HG03103 (cell line): ENCODE data around the gene APBA2.

Experiments used
- ATAC-seq: cut with Tn5 transposase; IDR thresholded peaks from one replicate; pipeline ENCODE4 v1.9.1; 2021; ENCODE audit warnings: low read depth; ENCODE audit not compliant: unreplicated experiment

The APBA2 gene

DNA sequence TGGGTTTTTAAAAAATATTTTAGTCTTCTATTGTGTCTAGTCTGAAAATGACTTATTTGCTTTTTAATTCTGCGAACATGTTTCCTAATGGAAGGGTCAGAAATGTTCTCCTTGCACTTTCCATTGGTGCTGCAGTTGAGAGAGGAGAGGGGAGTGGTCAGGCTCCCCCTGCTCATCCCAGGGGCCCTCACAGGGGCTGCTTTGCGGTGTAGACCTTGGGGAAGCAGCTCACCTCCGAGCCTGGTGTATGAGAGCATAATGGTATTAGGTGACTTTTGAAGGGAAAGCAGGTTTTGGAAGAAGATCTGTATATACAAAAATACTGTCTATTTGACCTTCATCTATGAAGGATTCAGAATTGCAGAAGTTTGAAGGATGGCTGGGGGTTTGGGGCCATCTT is 28.3 kb downstream of the APBA2 start:
- ATAC-seq: no peak

DNA sequence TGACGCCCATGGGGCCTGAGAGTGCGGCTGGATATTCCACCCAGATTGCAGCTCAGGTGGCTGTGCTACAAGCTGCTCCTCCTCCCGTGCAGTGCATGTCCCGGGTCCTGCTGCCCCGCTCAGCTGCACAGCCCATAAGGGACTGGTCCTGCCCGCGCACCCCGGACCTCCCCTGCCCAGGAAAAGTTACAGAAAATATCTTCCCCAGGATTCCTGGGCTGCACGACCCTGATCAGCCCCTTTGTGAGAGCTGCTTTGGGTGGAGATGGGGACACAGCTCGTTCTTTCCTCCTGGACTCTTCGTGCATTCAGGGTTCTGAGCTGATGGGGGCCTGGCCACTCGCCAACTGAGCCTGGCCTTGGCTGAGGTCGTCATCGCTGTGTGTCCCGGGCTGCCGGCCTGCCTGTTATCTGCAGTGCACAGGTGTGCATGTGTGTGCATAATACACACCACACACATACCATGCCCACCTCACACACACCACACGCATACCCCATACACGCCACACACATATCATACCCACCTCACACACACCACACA is 28.8 kb downstream of the APBA2 start:
- ATAC-seq: no peak

DNA sequence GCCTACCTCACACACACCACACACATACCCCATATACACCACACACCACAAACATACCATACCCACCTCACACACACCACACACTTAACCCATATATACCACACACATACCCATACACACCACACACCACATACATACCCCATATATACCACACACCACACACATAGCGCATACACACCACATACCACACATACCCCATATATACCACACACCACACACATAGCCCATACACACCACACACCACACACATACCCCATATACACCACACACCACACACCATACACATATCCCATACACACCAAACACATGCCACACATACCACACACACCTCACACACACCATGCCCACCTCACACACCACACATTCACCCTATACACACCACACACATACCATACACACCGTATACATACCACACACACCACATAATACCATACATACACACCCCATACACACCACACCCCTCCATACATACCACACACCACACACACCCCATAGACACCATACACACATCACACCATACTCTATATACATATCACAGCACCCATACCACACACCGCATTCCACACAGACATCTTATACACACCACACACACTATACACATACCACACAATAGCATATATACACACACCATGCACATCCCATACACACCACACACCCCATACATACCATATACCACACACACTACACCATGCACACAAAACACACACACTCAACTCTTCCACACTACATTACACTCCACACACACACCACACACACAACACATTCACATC is 29.5 kb downstream of the APBA2 start:
- no peak for ATAC-seq

DNA sequence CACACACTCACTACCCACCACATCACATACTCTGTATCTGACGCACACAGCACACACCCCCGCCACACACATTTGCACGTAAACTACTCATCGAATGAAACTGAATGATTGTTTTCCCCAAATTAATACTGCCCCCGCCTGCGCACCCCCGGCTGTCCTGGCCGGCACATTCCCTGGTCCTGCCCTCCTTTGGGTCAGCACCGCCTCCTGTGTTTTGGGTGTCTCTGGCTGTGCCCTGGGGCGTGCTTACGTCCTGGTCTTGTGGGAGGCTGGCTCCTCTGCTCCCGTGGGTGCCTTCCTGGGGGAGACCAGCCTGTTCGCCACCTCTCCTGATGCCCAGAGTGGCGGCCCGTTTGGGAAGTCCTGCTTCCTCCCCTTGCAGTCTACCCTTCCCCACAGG is 30.2 kb downstream of the APBA2 start:
- no peak for ATAC-seq

DNA sequence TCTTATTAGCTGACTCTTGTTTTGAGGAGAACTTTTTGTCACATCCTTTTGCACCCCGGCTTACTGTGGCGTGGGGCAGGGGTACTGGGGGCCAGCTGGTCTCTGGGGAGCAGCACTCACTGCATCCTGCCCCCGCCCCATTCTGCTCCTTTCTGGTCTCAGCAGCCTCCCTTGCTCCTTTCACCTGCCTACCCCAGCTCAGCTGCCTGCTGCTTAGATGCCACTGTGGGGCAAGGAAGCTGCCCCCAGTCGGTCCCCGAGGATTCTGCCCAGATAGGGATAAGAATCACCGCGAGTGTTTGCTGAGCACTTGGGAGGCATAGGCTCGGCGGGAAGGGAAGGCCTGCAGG is 32.0 kb downstream of the APBA2 start:
- no peak for ATAC-seq

DNA sequence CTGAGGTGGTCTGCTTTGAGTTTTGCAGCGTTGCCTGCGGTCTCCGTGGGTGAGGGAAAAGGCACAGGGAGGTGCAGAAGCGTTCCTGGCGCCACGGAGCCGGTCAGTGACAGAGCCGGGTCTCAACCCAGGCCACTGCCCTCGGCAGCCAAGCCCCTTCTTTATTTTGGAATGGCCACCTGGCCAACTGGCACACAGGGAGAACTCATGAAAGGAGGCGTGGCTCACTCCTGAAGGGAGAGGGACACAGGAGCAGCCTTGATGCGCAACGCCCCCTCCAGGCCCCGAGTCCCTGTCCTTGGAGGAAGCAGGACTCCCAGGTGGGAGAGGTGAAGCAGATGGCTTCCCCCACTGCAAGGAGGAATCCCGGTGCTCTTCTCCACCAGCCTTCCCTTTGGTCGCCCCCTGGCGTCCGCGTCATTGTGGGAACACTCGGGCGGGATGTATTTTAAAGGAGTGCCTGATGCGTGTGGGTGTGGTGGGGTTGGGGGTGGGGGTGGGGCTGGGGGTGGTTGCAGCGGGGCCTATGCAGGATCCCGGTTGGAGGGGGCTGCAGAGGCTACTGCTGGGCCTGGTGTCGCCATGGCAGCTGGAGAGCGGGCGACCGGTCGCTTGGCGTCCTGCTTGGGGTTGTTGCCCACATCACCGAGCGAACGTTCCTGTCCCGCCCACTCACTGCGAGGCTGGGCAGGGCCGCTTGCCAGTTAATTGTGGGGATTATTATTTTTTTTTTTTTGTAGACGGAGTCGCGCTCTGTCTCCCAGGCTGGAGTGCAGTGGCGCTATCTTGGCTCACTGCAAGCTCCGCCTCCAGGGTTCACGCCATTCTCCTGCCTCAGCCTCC is 32.6 kb downstream of the APBA2 start:
- ATAC-seq: no peak

DNA sequence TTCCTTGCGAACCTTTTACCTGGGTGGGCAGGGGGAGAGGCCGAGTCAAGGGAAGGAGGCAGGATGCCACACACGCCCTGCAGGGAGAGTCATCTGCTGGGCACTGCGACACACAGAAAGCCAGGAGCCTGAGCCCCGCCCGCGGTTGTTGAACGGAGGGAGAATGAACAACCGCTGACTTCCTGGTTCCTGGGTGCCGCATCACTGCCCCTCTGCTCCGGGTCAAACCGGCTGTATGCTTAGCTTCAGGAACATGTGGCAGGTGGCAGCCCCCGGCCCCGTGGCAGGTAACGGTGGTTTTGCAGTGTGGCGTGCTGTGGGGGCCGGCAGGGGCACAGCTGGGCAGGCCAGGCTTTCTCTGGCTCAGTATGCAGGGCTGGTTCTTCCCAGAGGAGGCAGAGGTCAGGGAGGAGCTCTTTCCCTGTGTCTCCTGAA is 33.4 kb downstream of the APBA2 start:
- ATAC-seq: no peak

DNA sequence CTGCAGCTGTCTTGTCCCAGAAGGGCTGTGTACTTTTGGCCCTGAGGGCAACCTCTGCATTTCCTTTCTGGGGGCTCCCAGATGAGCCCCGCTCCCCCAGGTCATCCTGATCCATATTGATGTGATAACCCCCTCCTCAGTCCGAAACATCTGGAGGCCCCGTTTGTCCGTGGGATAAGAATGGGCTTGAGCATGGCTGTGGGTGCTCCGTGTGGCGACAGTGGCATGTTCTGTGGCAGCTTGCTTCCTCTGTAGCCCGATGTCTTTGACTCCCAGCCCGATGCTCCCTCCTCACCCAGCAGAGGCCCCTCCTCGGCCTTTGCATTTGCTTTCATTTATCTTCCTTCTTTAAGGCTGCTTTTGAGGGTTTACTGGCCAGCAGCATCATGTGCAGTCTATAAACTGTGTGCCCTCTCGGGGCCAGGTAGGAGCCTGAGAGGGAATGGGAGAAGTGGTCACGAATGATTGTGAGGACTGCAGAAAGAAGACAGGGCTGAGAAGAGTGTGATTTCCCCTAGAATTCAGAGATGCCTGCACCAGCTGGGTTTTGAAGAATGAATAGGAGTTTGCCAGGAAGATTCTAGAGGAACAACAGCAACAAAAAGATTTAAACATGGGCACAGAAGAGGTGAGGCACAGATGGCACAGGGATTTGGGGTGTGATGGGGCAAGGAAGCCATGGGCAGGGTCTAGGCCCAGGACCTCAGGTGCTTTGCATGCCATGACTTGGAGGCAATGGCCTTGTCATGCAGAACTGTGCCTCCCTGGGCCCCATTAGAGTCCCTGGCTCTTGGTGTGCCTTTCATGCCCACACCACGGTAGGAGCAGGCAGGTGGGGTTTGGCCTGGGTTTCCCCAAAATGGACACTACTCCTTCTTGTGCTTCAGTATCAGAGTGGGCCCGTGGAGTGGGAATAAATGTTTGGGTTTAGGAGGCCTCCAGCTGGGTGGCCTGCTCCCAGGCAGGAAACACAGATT is 34.2 kb downstream of the APBA2 start:
- ATAC-seq: no peak

DNA sequence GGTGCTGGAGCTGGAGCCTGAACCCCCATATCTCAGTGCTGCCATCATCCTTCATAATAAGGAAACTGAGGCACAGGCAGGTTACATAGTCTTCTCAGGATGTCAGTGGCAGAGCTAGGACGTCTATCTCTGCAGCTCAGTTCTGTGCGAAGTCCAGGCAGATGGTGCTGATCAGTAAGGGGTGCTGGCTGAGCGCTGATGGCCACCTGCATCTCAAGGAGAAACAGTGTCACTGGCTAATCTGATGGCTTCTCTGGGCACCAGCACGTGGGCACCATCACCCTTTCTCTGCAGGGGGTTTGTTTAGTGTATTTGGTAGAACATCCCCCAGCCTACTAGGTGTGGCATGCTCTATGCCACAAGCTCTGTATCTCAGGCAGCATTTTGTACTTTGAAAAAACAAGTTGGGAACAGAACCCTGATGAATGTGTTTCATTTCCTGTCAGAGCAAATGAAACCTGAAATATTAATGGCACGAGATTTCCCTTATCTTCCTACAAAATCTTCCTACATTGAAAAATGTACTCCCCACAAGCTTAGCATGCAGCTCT is 35.1 kb downstream of the APBA2 start:
- no peak for ATAC-seq

DNA sequence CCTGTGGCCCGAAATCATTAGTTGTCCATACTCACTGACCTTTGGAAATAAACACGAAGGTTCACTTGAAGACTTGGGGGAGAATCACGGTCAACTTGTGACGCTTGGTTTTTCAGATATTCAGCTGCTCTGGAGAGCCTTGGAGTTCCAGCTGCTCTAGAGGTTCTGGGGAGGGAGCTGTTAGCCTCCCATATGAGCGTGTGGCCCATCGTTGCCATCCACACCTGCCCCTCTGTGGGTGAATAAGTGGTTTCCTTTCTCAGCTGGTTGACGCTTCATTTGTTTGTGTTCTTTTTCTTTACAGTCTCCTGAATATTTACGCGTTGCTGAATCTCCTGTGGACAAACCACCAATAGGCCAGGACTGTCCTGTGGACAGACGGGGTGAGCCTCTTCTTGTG is 35.6 kb downstream of the APBA2 start:
- ATAC-seq: no peak

DNA sequence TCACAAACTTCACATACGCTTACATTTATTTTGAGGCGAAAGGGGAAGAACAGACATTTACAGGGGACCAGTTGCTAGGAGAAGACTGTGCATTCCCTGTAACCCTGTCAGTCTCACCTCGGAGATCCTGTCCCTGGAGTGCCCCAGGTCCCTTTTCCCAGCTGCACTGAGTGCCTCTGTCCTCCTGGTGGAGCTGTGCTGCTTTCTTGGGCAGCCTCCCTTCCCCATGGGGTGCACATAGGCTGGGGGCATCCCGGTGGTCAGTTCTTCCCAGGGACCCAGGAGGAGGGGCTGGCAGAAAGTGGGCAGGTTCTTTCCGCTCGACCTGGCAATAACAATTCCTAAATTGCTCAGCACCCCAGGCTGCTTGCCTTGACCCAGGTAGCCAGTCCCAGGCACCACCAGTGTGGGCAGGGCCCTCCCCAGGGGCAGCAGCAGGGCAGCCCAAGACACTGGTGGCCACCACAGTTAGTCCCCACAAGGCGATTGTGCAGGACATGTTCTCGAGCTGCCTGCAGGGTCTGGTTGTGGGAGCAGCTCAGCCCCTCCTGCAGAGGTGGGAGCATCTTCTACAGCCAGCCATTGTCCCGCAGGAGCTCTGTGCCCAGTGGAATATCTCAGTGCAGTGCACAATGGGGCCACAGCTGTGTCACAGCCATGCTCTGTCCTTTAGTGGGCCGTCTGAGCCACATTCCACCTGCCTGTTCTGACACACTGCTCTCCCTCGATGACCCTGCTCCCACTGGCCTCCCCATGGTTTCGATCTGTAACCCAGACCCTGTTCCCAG is 36.3 kb downstream of the APBA2 start:
- ATAC-seq: no peak

DNA sequence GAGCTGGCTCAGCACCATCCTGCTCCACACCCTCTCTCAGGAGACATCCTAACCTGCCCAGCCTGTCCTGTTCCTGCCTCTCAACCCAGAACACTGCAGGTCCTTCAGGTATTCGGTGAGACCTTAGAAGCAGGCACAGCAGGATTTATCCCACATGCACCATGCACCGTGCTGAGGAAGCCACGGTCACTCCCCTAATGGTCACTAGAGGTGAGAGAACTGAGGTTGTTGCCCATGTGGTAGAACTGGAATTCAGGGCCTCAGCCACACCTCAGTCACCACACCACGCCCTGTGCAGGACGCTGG is 36.9 kb downstream of the APBA2 start:
- no peak for ATAC-seq

DNA sequence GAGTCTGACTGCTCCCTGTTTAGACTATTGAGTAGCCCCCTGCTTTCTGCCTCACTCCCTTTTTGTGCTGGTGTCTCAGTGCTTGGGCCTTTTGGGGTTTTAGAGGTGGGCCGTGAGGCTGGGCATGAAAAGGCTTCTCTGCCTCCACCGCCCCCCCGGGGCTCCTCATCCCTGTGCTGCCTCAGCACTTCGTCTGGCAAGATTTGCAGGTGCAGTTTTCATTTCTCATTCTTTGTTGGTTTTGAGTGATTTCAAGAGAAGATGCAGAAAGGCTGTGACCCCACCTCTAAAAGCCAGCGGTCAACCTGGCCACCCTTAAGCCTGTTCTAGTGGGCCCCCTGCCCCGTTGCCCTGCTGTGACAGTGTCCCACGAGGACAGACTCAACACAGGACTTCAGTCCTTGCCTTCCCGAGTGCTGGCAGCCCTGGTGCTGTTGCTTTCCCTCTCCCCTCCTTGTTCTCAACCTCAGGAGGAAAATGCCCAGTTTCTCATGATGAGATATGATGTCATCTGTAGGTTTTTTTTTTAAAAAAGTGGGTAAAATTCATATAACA is 38.0 kb downstream of the APBA2 start:
- no peak for ATAC-seq

DNA sequence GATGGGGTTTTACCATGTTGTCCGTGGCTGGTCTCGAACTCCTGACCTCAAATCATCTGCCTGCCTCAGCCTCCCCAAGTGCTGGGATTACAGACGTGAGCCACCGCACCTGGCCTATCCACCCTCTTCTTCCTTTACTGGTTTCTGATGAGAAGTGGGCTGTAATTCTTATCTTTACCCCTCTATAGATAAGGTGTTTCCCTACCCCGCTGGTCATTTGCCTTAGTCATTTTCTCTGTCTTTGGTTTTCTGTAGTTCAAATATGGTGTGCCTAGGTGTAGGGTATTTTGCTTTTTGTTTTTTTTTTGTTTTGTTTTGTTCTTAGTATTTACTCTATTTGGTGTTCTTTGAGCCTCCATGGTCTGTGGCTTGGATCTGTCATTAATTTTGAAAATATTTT is 41.3 kb downstream of the APBA2 start:
- ATAC-seq: no peak

DNA sequence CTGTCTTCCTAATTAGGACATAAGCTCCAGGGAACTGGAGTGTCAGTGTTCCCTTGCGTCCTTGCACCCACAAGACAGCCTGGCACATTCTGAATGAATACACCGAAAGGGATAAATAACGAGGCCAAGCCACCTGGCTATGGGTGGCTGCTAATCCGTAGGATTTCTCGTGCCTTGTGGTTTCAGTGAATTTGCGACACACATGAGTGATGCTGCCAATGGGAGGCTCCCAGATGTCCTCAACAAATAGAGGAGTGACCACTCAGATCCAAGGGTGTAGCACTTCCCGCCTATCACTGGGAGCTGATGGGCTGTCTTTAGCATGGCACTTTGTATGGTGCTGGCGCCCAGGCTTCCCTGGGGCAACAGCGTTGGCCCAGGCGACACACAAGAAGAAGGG is 43.4 kb downstream of the APBA2 start:
- no peak for ATAC-seq

DNA sequence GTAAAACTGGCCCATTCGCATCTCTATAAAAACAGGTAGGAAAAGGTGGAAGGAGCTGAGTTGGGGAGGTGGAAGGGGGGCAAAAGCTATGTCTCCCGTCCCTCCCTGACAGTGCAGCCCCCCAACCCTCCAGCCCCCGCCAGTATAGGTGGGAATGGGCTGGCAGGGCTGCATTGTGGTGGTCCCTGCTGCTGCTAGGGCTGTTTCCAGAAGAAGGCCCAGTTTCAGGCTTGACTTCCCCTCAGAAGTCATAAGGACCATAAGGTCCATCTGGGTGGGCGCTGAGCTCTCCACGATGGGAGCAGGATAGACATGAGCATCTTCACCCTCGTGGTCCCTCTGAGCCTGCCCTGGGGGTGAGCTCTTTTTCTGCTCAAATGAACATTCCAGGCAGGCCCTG is 44.2 kb downstream of the APBA2 start:
- ATAC-seq: no peak

DNA sequence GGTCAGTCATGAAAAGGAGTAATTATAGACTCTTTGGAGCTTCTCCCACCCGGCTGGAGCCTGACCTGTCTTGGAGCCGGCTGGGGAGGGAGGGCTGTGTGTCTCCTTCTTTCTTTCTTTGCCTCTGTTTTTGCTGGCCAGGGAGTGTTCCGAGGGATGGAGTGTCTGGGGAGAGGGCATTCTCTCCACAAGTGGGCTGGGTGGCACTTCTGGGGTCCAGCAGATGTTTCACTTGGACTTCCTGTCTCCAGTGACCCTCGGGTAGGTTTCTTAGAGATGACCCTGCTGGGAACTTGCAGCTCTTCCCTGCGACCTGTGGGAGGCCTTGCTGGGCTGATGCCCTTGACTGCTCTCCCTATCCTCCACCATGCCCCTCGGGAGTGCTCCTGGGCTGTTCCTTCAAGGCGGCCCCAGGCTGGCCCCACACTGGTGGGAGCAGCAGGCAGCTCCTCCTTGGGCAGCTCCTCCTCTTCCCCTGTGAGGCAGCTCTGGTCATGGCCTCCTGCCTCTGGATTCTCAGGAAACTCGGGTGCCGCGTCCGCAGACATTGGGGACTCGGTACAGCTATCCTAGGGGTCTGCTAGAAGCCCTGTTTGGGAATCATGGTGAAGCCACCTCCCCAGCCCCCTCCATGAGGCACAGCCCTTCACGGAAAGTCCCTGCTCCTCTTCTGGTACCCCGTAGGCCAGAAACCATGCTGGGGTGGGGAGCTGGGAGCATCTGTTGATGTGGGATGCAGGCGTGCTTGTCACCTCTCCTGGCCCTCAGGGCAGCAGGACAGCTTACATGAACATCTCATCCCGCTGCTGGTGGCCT is 44.9 kb downstream of the APBA2 start:
- ATAC-seq: no peak

DNA sequence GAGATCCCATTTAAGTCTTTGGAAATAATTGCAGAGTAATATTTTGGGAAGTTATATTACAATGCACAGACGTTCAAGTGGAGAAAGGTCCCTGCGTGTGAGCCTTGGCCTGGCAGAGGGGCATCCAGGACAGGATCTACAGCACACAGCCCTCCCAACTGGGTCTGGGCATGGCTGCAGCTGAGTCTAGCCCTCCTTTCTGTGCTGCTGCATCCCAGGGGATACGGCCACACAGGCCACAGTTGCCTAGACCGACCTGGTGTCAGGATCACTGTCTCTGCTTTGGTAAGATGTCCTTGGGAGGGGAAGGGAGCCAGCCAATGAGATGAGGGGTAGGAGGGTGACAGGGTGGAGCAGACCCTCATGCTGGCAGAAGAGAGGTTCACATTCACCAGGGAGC is 46.1 kb downstream of the APBA2 start:
- ATAC-seq: no peak

DNA sequence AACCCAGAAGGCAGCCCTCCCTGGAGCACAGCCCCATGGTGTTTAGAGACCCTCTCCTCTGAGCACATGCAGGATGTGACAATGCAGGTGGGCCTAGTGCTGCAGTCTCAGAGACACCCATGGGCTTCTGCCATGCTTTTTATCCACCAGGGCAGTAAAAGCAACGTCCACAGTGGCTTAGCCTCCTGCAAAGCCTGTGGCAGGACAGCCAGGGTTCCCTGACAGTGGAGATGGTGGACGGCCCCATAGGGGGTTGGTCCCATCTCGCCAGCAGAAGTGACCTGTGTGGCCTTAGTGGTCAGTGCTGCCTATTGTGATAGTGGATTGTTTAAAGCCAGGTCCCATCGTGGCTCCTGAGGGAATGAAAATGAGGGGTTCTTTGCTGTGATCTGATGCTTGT is 46.6 kb downstream of the APBA2 start:
- ATAC-seq: no peak
